T1000 (cell line): ENCODE results near the gene EVA1C.
"Not testable (repeated sequence)": the region's sequence is repeated elsewhere in the genome, so short reads cannot be mapped to it uniquely, and the experiment has no call there.

Experiments used
- DNase-seq: peaks from one replicate; lab custom pipeline; 2025; ENCODE audit warnings: mixed read lengths; lab: John Stamatoyannopoulos, UW

EVA1C gene

GRCh38 chr21:32390537-32391224 lies 21.8 kb upstream of the EVA1C start:
- DNase-seq = not testable (repeated sequence)

- DNase-seq = no peak
Observed at GRCh38 chr21:32391755-32392154, 20.8 kb upstream of the EVA1C start.

GRCh38 chr21:32392299-32392879 lies 20.1 kb upstream of the EVA1C start:
- no peak for DNase-seq

- DNase-seq = peak; percentile 88
Observed at GRCh38 chr21:32392880-32393676, 19.4 kb upstream of the EVA1C start, which contains the start of gene URB1. TSS of gene URB1 (minus strand) at chr21:32393012. CDS start at chr21:32392910, 102 bp downstream.

- no peak for DNase-seq
Observed at GRCh38 chr21:32393677-32394001, 18.9 kb upstream of the EVA1C start.

GRCh38 chr21:32403201-32403777 lies 9.2 kb upstream of the EVA1C start:
- peak; percentile 30 for DNase-seq

GRCh38 chr21:32406405-32406804 lies 6.1 kb upstream of the EVA1C start:
- no peak for DNase-seq

GRCh38 chr21:32410291-32410690 lies 2.2 kb upstream of the EVA1C start:
- no peak for DNase-seq

GRCh38 chr21:32410916-32411315 lies 1.6 kb upstream of the EVA1C start:
- no peak for DNase-seq

GRCh38 chr21:32411350-32412161 lies 950 bp upstream of the EVA1C start:
- peak; percentile 51 for DNase-seq

GRCh38 chr21:32413015-32413504 lies 554 bp downstream of the EVA1C start:
- DNase-seq = no peak

GRCh38 chr21:32413697-32414578 lies 1.4 kb downstream of the EVA1C start:
- DNase-seq = no peak

GRCh38 chr21:32414579-32415358 lies 2.3 kb downstream of the EVA1C start:
- no peak for DNase-seq

GRCh38 chr21:32415451-32416398 lies 3.2 kb downstream of the EVA1C start:
- DNase-seq = no peak

- DNase-seq = no peak
Observed at GRCh38 chr21:32418146-32418545, 5.6 kb downstream of the EVA1C start.

GRCh38 chr21:32422064-32422463 lies 9.6 kb downstream of the EVA1C start:
- no peak for DNase-seq

- DNase-seq = peak; percentile 13
Observed at GRCh38 chr21:32423320-32424190, 11.0 kb downstream of the EVA1C start.

- DNase-seq = no peak
Observed at GRCh38 chr21:32424191-32424535, 11.7 kb downstream of the EVA1C start.
